ENCODE data around the gene VWA5B2.

Gene VWA5B2

GRCh38 chr3:184198509-184198908, 30.9 kb upstream of the VWA5B2 start:
- DNase-seq (ENCODE audit: insufficient read length, low spot score), result no peak
- no peak for TF ChIP-seq POLR2A (IDR thresholded peaks at IDR 0.05; ENCODE audit: low read depth, low read length)
- FAIRE-seq, result no peak

GRCh38 chr3:184200825-184201224, 28.6 kb upstream of the VWA5B2 start:
- TF ChIP-seq POLR2A (IDR thresholded peaks at IDR 0.05; ENCODE audit: low read depth, low read length), result no peak
- FAIRE-seq, result no peak
- no peak for DNase-seq (ENCODE audit: insufficient read length, low spot score)

- no peak for TF ChIP-seq POLR2A (IDR thresholded peaks at IDR 0.05; ENCODE audit: low read depth, low read length)
- DNase-seq (ENCODE audit: insufficient read length, low spot score) (no peak), FAIRE-seq (no peak)
Observed at GRCh38 chr3:184203526-184203925, 25.9 kb upstream of the VWA5B2 start.

- TF ChIP-seq POLR2A (IDR thresholded peaks at IDR 0.05; ENCODE audit: low read depth, low read length), result no peak
- FAIRE-seq, result no peak
- no peak for DNase-seq (ENCODE audit: insufficient read length, low spot score)
Observed at GRCh38 chr3:184209146-184209923, 20.1 kb upstream of the VWA5B2 start.

GRCh38 chr3:184211297-184211696, 18.1 kb upstream of the VWA5B2 start:
- TF ChIP-seq POLR2A (IDR thresholded peaks at IDR 0.05; ENCODE audit: low read depth, low read length), result no peak
- DNase-seq (ENCODE audit: insufficient read length, low spot score) (no peak), FAIRE-seq (no peak)

GRCh38 chr3:184211718-184212117, 17.7 kb upstream of the VWA5B2 start:
- no peak for TF ChIP-seq POLR2A (IDR thresholded peaks at IDR 0.05; ENCODE audit: low read depth, low read length)
- FAIRE-seq, result no peak
- no peak for DNase-seq (ENCODE audit: insufficient read length, low spot score)

- FAIRE-seq (no peak), DNase-seq (ENCODE audit: insufficient read length, low spot score) (no peak)
- TF ChIP-seq POLR2A (IDR thresholded peaks at IDR 0.05; ENCODE audit: low read depth, low read length), result no peak
Observed at GRCh38 chr3:184218814-184219213, 10.6 kb upstream of the VWA5B2 start.

- no peak for DNase-seq (ENCODE audit: insufficient read length, low spot score)
- no peak for TF ChIP-seq POLR2A (IDR thresholded peaks at IDR 0.05; ENCODE audit: low read depth, low read length)
- FAIRE-seq, result no peak
Observed at GRCh38 chr3:184222521-184222920, 6.9 kb upstream of the VWA5B2 start.

GRCh38 chr3:184223946-184224345, 5.4 kb upstream of the VWA5B2 start:
- no peak for TF ChIP-seq POLR2A (IDR thresholded peaks at IDR 0.05; ENCODE audit: low read depth, low read length)
- DNase-seq (ENCODE audit: insufficient read length, low spot score), result no peak
- no peak for FAIRE-seq

GRCh38 chr3:184227481-184227935, 1.9 kb upstream of the VWA5B2 start:
- DNase-seq (ENCODE audit: insufficient read length, low spot score), result peak; percentile 89
- no peak for FAIRE-seq
- TF ChIP-seq POLR2A (IDR thresholded peaks at IDR 0.05; ENCODE audit: low read depth, low read length), result no peak

GRCh38 chr3:184228376-184229137, 828 bp upstream of the VWA5B2 start:
- no peak for FAIRE-seq
- no peak for DNase-seq (ENCODE audit: insufficient read length, low spot score)
- no peak for TF ChIP-seq POLR2A (IDR thresholded peaks at IDR 0.05; ENCODE audit: low read depth, low read length)

- DNase-seq (ENCODE audit: insufficient read length, low spot score) (no peak), FAIRE-seq (no peak)
- TF ChIP-seq POLR2A (IDR thresholded peaks at IDR 0.05; ENCODE audit: low read depth, low read length), result no peak
Observed at GRCh38 chr3:184230081-184230602, 757 bp downstream of the VWA5B2 start.

GRCh38 chr3:184230603-184231528, 1.5 kb downstream of the VWA5B2 start:
- FAIRE-seq (no peak), DNase-seq (ENCODE audit: insufficient read length, low spot score) (no peak)
- no peak for TF ChIP-seq POLR2A (IDR thresholded peaks at IDR 0.05; ENCODE audit: low read depth, low read length)

All from H54 (cell line).